ENCODE results near the gene ZFYVE19.

ZFYVE19 gene

DNA sequence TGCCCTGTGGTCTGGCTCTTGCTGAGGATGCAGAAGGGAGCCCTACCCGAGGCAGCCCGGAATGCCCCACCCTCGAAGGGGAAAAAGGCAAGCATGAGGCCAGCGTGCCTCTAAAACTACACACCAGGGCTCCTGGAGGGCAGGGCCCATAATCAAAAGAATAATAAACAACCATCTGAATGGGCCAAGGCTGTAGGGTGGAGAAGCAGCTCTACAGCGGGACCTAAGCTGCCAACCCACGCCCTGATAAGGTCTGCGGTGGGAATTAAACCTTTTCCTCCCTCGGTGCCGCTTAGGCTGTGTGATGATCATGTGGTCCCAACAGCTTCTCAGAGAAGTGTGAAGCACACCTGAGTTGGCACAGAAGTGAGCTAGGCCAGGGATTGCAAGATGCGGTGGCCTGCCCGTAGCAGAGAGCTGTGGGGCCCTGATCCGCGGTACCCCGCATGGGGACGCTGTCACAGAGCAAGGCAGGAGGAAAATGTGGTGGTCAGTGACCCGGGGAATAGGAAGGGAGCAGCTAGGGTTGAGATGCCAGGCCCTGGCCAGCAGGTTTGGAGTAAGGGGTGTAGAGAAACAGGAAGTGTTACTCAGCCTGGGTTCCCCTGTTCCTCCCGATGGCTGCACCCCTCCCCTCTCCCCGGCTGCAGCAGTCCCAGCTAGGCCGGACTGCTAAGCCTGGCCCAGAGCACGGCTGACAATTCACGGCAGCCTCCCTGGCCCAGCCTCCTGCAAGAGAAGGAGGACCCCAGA is 38.2 kb upstream of the ZFYVE19 start:
- Histone ChIP-seq H3K27ac (ENCODE audit: low read depth, low read length, severe bottlenecking) (no peak overlapping the region), H3K4me3 (ENCODE audit: extremely low read depth, insufficient read depth, low read length, poor library complexity, severe bottlenecking) (no peak overlapping the region), H3K9me3 (ENCODE audit: control insufficient read depth, low read length) (no peaks in the 10 kb centered on the region), H3K4me1 (ENCODE audit: control insufficient read depth, insufficient read depth, low read length, poor library complexity, severe bottlenecking) (peaks cover 40% of the 10 kb centered on the region), H3K36me3 (ENCODE audit: control insufficient read depth, insufficient read depth, low read length) (peaks cover 20% of the 10 kb centered on the region)
- 96 to 99% methylated on average over 16 to 18 of the region's 21 CpGs for WGBS, 2 experiments (ENCODE audit: insufficient coverage in 2 of 2)

DNA sequence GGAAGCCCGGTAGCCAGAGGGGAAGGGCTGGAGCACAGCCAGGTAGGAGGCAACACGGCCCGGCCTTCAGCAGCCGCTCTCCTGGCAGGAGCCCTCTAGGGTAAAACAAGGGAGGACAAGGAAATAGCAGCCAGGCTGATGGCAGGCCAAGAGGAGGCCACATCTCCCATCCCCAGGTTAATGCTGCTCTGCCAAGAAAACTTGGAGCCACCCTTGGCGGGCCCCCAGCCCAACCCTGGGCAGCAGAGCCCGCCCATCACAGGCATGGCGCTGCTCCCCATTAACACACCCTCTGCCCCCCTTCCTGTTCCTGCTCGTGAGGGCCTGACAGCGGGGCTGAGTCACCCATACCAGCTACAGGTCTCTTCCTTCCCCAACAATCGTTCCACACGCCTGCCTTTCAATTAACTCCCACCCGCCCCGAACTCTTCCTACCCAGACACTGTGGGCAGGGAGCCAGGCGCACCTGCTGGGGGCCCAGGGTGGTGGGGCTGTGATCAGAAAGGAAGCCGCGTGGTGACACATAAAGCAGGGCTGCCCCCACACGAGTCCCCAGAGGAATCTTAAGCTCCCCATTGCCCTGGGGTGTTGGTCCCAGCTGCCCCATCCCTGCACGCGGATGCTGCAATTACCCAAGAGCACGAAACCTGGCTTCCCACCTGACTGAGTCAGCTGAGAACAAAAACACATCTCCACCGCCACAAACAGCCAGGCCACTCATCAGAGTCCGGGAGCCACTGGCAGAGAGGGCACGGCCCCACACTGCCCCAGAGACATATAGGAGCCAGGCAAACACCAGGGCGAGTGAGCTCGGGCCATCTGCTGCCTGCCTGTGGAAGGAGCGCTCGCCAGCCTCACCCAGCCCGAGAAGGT is 37.4 kb upstream of the ZFYVE19 start, which contains the start of gene C15orf62:
Gene C15orf62, plus strand, starts transcription at position 707 of the 873 bp plus-strand sequence. CDS start 516 bp downstream, outside the sequence.
- Histone ChIP-seq H3K27ac (ENCODE audit: low read depth, low read length, severe bottlenecking) (no peak within 1 kb of the TSS), H3K4me3 (ENCODE audit: extremely low read depth, insufficient read depth, low read length, poor library complexity, severe bottlenecking) (no peak within 1 kb of the TSS), H3K36me3 (ENCODE audit: control insufficient read depth, insufficient read depth, low read length) (peaks cover 28% of the 10 kb centered on the region), H3K4me1 (ENCODE audit: control insufficient read depth, insufficient read depth, low read length, poor library complexity, severe bottlenecking) (peaks cover 40% of the 10 kb centered on the region), H3K9me3 (ENCODE audit: control insufficient read depth, low read length) (no peaks in the 10 kb centered on the region)
- 89 to 92% methylated on average over 18 to 22 of the region's 28 CpGs for WGBS, 2 experiments (ENCODE audit: insufficient coverage in 2 of 2)

DNA sequence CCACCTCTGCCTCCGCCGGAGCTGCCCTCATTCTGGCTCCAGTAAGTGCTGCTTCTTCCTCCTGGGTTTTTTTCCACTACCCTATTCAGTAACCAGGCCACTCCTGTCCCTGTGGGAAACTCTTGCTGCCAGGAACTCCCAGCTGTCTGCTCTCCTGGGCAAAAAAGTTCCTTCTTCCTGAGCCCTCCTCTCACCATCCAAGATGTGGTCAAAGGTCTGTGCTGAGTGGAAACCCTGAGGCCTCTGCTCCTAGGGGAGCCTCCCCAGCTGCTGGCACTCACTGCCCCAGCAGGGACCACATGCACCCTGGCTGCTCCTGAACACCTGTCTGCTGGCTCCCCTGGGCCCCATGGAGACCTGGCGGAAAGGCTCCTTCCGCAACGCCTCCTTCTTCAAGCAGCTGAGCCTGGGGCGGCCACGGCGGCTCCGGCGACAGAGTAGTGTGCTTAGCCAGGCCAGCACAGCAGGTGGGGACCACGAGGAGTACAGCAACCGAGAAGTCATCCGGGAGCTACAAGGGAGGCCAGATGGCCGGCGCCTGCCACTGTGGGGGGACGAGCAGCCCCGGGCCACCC is 36.7 kb upstream of the ZFYVE19 start:
- Histone ChIP-seq H3K4me1 (ENCODE audit: control insufficient read depth, insufficient read depth, low read length, poor library complexity, severe bottlenecking) (peaks cover 34% of the 10 kb centered on the region), H3K36me3 (ENCODE audit: control insufficient read depth, insufficient read depth, low read length) (peaks cover 35% of the 10 kb centered on the region), H3K9me3 (ENCODE audit: control insufficient read depth, low read length) (no peaks in the 10 kb centered on the region), H3K27ac (ENCODE audit: low read depth, low read length, severe bottlenecking) (no peak overlapping the region), H3K4me3 (ENCODE audit: extremely low read depth, insufficient read depth, low read length, poor library complexity, severe bottlenecking) (no peak overlapping the region)
- 90 to 91% methylated on average over 16 to 17 of the region's 17 CpGs for WGBS, 2 experiments (ENCODE audit: insufficient coverage in 2 of 2)

DNA sequence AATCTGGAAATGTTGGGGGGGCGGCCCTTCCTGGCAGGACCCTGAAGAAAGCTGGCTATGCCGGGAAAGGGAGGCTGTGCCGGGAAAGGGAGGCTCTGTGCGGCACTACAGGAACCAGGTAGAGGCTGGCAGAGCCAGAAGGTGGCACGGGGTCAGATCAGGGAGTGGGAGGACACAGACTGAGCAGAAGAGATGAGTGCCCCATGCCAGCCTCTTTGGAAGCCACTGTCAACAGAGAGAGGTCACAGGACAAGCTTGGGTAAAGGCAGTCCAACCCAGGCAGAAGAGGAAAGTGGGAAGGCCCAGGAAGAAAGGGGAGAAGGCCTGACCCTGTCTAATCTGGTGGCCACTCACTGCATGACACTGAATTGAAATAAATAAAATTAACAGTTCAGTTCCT is 35.6 kb upstream of the ZFYVE19 start:
- WGBS, 2 experiments (ENCODE audit: insufficient coverage in 2 of 2), result 82 to 96% methylated on average over 4 to 5 of the region's 5 CpGs
- no peak overlapping the region for H3K27ac ChIP-seq (ENCODE audit: low read depth, low read length, severe bottlenecking)
- peaks cover 45% of the 10 kb centered on the region for H3K36me3 ChIP-seq (ENCODE audit: control insufficient read depth, insufficient read depth, low read length)
- no peak overlapping the region for H3K4me3 ChIP-seq (ENCODE audit: extremely low read depth, insufficient read depth, low read length, poor library complexity, severe bottlenecking)
- peaks cover 28% of the 10 kb centered on the region for H3K4me1 ChIP-seq (ENCODE audit: control insufficient read depth, insufficient read depth, low read length, poor library complexity, severe bottlenecking)
- H3K9me3 ChIP-seq (ENCODE audit: control insufficient read depth, low read length), result no peaks in the 10 kb centered on the region

DNA sequence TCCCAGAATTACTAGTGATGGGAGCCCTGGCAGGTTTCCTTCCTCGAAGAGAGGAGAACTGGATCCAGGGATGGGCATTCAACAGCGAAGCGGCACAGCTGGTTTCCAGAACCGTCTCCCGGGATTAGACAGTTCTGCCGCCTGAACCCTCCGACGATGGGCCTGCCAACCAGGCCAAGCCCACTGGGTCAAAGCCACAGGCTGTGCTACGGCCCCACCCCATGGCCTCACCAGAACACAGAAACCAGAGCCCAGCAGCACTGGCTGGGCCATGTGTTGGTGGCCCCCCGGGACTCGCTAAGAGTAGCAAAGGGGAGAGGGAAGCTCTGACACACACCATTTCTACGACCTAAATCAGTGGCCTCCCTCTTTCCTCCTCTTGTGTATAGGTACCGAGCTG is 34.9 kb upstream of the ZFYVE19 start:
- Histone ChIP-seq H3K9me3 (ENCODE audit: control insufficient read depth, low read length) (no peaks in the 10 kb centered on the region), H3K36me3 (ENCODE audit: control insufficient read depth, insufficient read depth, low read length) (peaks cover 53% of the 10 kb centered on the region), H3K27ac (ENCODE audit: low read depth, low read length, severe bottlenecking) (no peak overlapping the region), H3K4me3 (ENCODE audit: extremely low read depth, insufficient read depth, low read length, poor library complexity, severe bottlenecking) (no peak overlapping the region), H3K4me1 (ENCODE audit: control insufficient read depth, insufficient read depth, low read length, poor library complexity, severe bottlenecking) (peaks cover 20% of the 10 kb centered on the region)
- WGBS, 2 experiments (ENCODE audit: insufficient coverage in 2 of 2), result 91 to 95% methylated on average over 9 to 11 of the region's 13 CpGs

DNA sequence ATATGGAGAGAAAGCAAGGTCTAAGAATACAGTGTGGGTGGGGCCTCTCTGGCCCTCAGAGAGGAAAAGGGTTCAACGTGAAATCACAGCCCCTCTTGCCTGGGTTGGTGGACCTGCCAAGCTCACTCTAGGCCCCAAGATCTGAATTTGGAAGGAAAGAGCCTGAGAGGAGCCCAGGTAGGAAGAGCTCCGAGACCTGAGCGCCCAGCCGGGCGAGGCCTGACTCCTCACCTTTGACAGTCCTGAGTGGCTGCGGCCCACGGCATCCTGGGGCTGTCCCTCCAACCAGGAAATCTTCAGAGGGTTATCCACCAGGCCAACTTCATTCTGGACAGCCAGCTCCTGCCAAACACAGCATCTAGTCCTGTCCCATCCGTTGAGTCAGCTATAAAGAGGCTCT is 33.4 kb upstream of the ZFYVE19 start:
- Histone ChIP-seq H3K27ac (ENCODE audit: low read depth, low read length, severe bottlenecking) (no peak overlapping the region), H3K36me3 (ENCODE audit: control insufficient read depth, insufficient read depth, low read length) (peaks cover 65% of the 10 kb centered on the region), H3K4me3 (ENCODE audit: extremely low read depth, insufficient read depth, low read length, poor library complexity, severe bottlenecking) (no peak overlapping the region), H3K4me1 (ENCODE audit: control insufficient read depth, insufficient read depth, low read length, poor library complexity, severe bottlenecking) (peaks cover 12% of the 10 kb centered on the region), H3K9me3 (ENCODE audit: control insufficient read depth, low read length) (no peaks in the 10 kb centered on the region)
- 98 to 99% methylated on average over 7 to 8 of the region's 8 CpGs for WGBS, 2 experiments (ENCODE audit: insufficient coverage in 2 of 2)

DNA sequence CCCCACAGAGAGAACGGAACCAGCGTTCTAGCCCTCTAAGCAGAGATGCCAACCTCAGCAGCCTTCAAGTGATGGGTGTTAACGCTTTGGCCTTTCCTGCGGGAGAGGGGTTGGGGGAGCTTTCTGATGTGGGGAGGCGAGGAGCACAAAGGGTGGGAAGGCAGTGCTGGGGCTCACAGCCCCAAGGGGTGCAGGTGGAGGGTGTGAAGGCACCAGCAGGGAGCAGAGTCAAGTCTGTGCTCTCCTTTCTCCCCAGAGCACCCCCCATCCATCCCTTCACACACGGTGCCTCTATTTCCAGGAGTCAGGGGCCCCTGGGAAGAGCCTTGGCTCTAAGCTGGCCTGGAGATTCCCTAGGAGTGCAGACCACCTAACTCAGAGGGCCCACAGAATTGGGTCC is 33.0 kb upstream of the ZFYVE19 start:
- Histone ChIP-seq H3K9me3 (ENCODE audit: control insufficient read depth, low read length) (no peaks in the 10 kb centered on the region), H3K4me3 (ENCODE audit: extremely low read depth, insufficient read depth, low read length, poor library complexity, severe bottlenecking) (no peak overlapping the region), H3K36me3 (ENCODE audit: control insufficient read depth, insufficient read depth, low read length) (peaks cover 65% of the 10 kb centered on the region), H3K27ac (ENCODE audit: low read depth, low read length, severe bottlenecking) (no peak overlapping the region), H3K4me1 (ENCODE audit: control insufficient read depth, insufficient read depth, low read length, poor library complexity, severe bottlenecking) (peaks cover 8% of the 10 kb centered on the region)
- 96% methylated on average over 3 of the region's 6 CpGs; no CpG with 5 or more reads in 1 of the 2 experiments for WGBS, 2 experiments (ENCODE audit: insufficient coverage in 2 of 2)

DNA sequence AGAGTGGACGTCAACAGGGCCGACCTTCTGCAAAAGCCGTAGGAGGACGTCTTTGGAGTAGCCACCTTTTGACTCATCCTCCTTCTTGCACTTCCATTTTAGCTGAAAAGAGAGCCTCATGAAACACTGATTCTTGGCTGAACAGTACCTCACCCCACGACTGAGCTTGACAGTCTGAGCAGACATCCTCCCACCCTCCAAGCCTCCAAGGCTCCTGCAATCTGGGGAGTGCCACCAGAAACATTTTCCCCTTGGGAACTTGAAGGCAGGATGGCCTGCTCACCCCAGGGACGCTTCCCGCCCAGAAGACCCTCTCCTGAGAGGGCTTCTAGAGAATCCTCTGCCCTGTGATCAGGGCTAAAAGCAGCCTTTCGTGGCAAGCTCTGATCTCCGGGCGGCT is 31.9 kb upstream of the ZFYVE19 start:
- Histone ChIP-seq H3K4me1 (ENCODE audit: control insufficient read depth, insufficient read depth, low read length, poor library complexity, severe bottlenecking) (no peaks in the 10 kb centered on the region), H3K36me3 (ENCODE audit: control insufficient read depth, insufficient read depth, low read length) (peaks cover 74% of the 10 kb centered on the region)
- 86 to 94% methylated on average over 7 to 9 of the region's 10 CpGs for WGBS, 2 experiments (ENCODE audit: insufficient coverage in 2 of 2)

DNA sequence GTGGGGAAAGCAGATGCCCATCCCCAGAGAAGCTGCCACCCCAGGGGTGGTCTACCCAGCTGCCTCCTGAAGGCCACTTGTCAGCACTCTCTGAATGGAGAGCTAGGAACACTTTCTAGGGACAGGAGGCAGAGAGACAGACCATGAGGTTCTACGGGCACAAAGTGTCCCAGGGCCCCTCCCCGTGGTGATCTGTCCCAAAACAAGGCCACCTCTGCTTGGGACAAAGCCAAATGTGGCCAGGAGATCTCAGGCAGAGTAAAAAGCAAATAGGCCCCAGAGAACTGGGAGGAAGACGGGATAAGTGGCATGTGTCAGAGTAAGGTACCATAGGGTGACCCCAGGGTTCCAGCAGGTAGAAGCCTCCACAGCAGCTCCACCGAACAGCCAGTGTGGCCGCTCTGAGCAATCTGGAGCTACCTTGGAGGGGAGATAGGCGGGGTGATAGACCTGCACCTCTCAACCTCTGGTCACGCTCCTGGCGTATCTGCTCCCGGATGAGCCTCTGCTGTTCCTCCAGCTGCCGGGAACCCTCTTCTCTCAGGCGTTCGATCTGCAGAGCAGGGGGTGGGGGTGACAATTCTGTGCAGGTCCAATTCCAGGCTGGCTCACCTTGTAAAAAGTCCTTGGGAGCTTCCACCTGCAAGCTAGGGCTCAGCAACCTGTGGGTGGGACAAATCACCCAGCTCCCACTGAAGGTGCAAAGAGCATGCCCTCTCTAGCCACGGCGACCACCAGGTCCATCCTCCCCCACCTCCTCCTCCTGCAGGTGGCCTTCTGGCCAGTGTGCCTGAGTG is 31.0 kb upstream of the ZFYVE19 start:
- Histone ChIP-seq H3K27ac (ENCODE audit: low read depth, low read length, severe bottlenecking) (no peak overlapping the region), H3K9me3 (ENCODE audit: control insufficient read depth, low read length) (no peaks in the 10 kb centered on the region), H3K36me3 (ENCODE audit: control insufficient read depth, insufficient read depth, low read length) (peaks cover 74% of the 10 kb centered on the region), H3K4me1 (ENCODE audit: control insufficient read depth, insufficient read depth, low read length, poor library complexity, severe bottlenecking) (no peaks in the 10 kb centered on the region), H3K4me3 (ENCODE audit: extremely low read depth, insufficient read depth, low read length, poor library complexity, severe bottlenecking) (no peak overlapping the region)
- WGBS, 2 experiments (ENCODE audit: insufficient coverage in 2 of 2), result 96 to 97% methylated on average over 13 of the region's 14 CpGs

More for the DNA sequence above, 31.9 kb upstream of the ZFYVE19 start:
- Histone ChIP-seq H3K9me3 (ENCODE audit: control insufficient read depth, low read length) (no peaks in the 10 kb centered on the region), H3K4me3 (ENCODE audit: extremely low read depth, insufficient read depth, low read length, poor library complexity, severe bottlenecking) (no peak overlapping the region), H3K27ac (ENCODE audit: low read depth, low read length, severe bottlenecking) (no peak overlapping the region)

DNA sequence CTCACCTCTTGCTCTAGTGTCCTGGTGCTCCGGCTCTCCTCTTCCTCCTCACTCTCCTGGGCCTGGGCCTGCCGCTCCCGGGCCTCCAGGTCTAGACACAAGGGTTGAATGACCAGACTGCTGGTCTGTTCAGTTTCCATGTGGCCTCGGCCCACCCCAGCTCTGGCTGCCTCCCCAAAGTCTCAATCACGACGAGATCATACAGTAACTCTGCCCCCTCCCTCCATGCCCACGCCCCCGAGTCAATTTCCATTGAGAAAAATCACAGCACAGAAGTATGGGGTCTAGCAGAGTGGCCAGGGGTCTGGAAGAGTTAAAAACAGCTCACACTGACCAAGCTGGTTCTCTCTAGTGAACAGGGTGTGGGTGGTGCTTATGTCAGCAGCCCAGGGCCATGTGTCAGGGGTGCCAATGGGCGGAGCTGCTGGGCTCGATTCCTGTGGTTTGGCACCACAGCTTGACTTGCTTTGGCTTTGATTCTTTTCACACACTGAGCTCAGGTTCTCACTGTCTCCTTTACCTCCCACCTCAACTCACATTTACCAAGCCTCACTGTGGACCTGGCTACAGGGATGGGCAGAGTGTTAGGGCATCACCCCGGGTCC is 30.2 kb upstream of the ZFYVE19 start:
- Histone ChIP-seq H3K36me3 (ENCODE audit: control insufficient read depth, insufficient read depth, low read length) (peaks cover 74% of the 10 kb centered on the region), H3K4me1 (ENCODE audit: control insufficient read depth, insufficient read depth, low read length, poor library complexity, severe bottlenecking) (no peaks in the 10 kb centered on the region), H3K27ac (ENCODE audit: low read depth, low read length, severe bottlenecking) (no peak overlapping the region), H3K9me3 (ENCODE audit: control insufficient read depth, low read length) (no peaks in the 10 kb centered on the region), H3K4me3 (ENCODE audit: extremely low read depth, insufficient read depth, low read length, poor library complexity, severe bottlenecking) (no peak overlapping the region)
- WGBS, 2 experiments (ENCODE audit: insufficient coverage in 2 of 2), result 95 to 96% methylated on average over 8 to 9 of the region's 11 CpGs

All from mesodermal cell (in vitro differentiated cells).